ENCODE measurements around the gene DIDO1. TPM values are rescaled to one million over a fixed set of nuclear protein-coding genes. Genes with fewer than 3 reads are reported as not detected.
A peak's percentile ranks its signal among the peaks of the same experiment; 100 is the strongest.

The DIDO1 gene
- total RNA-seq, 4 donors from 2014 or later = 72.5 to 143 (median 105) TPM

DNA sequence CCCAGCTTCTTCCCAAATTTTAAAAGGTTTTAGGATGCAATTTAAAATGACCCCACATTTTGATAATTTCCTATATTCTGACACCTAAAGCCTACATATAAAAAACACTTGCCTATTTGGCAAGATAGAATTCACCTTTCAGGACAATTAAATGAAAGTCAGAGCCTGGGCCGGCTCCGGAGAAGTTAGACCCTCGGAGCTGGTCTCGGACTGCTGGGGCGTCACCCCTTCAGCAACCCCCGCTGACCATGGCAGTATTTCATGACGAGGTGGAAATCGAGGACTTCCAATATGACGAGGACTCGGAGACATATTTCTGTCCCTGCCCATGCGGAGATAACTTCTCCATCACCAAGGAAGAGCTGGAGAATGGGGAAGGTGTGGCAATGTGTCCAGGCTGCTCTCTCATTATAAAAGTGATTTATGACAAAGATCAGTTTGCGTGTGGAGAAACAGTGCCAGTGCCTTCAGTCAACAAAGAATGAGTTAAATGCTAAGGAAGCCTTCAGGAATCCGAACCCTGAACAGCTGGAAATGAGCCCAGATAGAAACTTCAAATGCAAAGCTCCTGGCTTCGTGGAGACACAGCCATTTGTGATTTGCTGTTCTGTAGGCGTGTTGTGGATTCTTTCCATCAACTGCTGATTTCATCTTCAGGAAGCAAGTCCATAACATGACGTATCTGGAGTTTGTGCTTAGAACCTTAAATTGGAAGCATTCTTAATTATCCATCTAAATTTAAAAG lies 80.7 kb downstream of the DIDO1 start:
- no peak overlapping the region for H3K27ac ChIP-seq
- TF ChIP-seq, protein P1, sequence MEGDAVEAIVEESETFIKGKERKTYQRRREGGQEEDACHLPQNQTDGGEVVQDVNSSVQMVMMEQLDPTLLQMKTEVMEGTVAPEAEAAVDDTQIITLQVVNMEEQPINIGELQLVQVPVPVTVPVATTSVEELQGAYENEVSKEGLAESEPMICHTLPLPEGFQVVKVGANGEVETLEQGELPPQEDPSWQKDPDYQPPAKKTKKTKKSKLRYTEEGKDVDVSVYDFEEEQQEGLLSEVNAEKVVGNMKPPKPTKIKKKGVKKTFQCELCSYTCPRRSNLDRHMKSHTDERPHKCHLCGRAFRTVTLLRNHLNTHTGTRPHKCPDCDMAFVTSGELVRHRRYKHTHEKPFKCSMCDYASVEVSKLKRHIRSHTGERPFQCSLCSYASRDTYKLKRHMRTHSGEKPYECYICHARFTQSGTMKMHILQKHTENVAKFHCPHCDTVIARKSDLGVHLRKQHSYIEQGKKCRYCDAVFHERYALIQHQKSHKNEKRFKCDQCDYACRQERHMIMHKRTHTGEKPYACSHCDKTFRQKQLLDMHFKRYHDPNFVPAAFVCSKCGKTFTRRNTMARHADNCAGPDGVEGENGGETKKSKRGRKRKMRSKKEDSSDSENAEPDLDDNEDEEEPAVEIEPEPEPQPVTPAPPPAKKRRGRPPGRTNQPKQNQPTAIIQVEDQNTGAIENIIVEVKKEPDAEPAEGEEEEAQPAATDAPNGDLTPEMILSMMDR (IDR thresholded peaks at IDR 0.05) = no peak
- TF ChIP-seq POLR2A (IDR thresholded peaks at IDR 0.05) = no peak
- H3K4me3 ChIP-seq = no peak overlapping the region
- H3K36me3 ChIP-seq = no peaks in the 10 kb centered on the region
- no peaks in the 10 kb centered on the region for H3K9me3 ChIP-seq
- H3K4me1 ChIP-seq = no peaks in the 10 kb centered on the region
- no peak for DNase-seq
- H3K27me3 ChIP-seq = no peaks in the 10 kb centered on the region

DNA sequence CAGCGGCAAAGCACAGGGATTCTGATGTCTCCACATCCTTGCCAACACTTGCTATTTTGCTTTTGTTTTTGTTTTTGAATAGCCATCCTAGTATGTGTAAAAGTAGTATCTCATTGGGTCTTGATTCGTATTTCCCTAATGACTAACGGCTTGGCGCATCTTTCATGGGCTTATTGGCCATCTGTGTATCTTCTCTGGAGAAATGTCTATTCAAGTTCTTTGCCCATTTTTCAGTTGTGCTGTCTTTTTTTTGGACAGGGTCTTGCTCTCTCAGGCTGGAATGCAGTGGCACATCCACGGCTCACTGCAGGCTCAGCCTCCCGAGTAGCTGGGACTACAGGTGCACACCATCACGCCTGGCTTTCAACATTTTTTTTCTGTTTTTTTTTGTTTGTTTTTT lies 82.1 kb downstream of the DIDO1 start:
- TF ChIP-seq, protein P1 (IDR thresholded peaks at IDR 0.05) = no peak
- no peak for TF ChIP-seq POLR2A (IDR thresholded peaks at IDR 0.05)
- Histone ChIP-seq H3K36me3 (no peaks in the 10 kb centered on the region), H3K4me1 (no peaks in the 10 kb centered on the region), H3K4me3 (no peak overlapping the region), H3K27ac (no peak overlapping the region), H3K9me3 (no peaks in the 10 kb centered on the region), H3K27me3 (no peaks in the 10 kb centered on the region)
- DNase-seq = peak in 1 of 3 donors; percentile 13

DNA sequence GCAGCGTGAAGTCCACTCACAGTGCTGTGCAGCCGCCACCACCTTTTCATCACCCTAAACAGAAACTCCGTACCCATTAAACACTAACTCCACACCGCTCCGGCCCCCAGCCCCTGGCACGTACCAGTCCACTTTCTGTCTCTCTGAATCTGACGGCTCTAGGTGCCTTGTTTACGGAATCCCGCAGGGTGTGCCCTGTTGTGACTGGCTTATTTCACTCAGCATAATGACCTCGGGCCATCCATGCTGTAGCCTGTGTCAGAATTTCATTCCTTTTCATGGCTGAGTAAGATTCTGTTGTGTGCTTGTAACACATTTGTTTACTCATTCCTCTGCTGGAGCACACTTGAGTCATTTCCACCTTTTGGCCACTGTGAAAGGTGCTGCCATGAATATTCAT lies 82.6 kb downstream of the DIDO1 start:
- TF ChIP-seq, protein P1 (IDR thresholded peaks at IDR 0.05) = no peak
- H3K27me3 ChIP-seq = no peaks in the 10 kb centered on the region
- peak in 1 of 3 donors; percentile 42 for DNase-seq
- no peaks in the 10 kb centered on the region for H3K36me3 ChIP-seq
- H3K4me3 ChIP-seq = no peak overlapping the region
- H3K4me1 ChIP-seq = no peaks in the 10 kb centered on the region
- no peaks in the 10 kb centered on the region for H3K9me3 ChIP-seq
- H3K27ac ChIP-seq = no peak overlapping the region

DNA sequence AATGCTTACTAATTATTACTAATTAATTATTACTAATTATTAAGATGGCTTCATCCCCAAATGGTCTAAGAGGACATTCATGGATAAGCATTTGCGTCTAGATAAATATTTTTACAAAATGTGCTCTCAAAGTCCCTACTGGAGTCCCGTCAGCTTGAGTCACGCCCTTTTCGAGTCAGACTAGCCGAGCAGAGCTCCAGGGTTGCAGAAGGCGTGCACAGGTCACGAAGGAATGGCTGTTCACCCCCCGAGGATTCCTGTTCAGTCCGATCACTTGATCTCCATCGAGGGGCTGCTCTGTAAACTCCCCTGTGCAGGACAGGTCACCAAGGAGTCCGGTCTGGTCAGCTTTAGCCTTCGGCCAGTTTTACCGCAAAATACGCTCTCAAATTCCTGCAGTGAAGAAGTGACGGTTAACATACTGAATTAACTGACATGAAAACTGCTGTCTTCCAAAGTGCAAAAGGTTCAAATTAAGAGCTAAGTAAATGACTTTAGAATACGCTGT lies 84.5 kb downstream of the DIDO1 start:
- Histone ChIP-seq H3K27ac (no peak overlapping the region), H3K4me1 (peaks cover 0 to 4% (median 0%) of the 10 kb centered on the region in 4 donors), H3K9me3 (no peaks in the 10 kb centered on the region), H3K27me3 (no peaks in the 10 kb centered on the region), H3K36me3 (no peaks in the 10 kb centered on the region), H3K4me3 (no peak overlapping the region)
- TF ChIP-seq, protein P1 (IDR thresholded peaks at IDR 0.05) = no peak
- TF ChIP-seq POLR2A (IDR thresholded peaks at IDR 0.05) = no peak
- no peak for DNase-seq

DNA sequence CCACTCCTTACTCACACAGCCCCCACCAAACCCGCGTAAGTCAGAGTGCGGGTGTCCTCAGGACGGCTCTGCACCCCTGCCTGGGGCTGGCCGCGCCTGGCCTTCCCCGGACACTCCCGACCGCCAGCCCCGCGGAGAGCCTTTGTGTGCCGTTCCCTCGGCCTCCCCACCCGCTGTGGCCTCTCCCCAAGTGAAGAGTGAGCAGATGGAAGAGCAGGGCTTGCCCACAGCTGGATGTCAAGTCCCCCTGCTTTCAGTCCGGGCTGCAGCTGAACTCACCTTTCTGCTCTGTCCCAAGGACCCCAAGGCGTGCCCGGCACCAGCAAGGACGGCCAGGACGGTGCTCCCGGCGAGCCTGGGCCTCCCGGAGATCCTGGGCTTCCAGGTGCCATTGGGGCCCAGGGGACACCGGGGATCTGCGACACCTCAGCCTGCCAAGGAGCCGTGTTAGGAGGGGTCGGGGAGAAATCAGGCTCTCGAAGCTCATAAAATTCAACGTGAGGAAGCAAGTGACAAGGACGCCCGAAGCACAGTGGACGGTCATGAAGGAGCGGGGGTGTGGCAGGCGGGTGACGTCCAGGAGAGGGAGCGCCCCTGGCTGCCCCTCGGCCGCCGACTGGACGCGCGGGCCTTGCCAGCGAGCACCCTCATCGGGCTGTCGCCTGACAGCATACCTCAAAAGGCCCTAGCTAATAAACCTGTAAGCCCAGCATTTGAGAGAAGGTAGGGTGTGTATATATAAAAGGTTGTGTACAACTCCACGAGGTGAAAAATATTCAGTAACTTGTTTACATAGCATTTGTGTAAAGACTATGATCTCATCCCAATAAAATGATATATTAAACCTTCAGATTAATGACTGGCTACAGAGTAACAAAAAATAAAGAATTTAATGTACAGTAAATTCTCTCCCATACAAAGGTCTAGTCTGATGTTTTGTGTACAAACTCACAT lies 85.8 kb downstream of the DIDO1 start:
- H3K36me3 ChIP-seq = no peaks in the 10 kb centered on the region
- H3K27ac ChIP-seq = no peak overlapping the region
- H3K4me1 ChIP-seq = peaks cover 0 to 4% (median 0%) of the 10 kb centered on the region in 4 donors
- TF ChIP-seq POLR2A (IDR thresholded peaks at IDR 0.05) = no peak
- TF ChIP-seq, protein P1 (IDR thresholded peaks at IDR 0.05) = no peak
- no peaks in the 10 kb centered on the region for H3K27me3 ChIP-seq
- no peak for DNase-seq
- H3K4me3 ChIP-seq = no peak overlapping the region
- no peaks in the 10 kb centered on the region for H3K9me3 ChIP-seq

Measured in Peyer's patch (tissue), 4 donors.